GM12892 (cell line): Measurements from ENCODE around the gene AAMP.

Source experiments
- POLR2A ChIP-seq: IDR thresholded peaks from 2 replicates; pipeline ENCODE4 v1.6.1; 2011; ENCODE audit warnings: low read depth, low read length, control low read depth
- POLR2AphosphoS5 ChIP-seq: IDR thresholded peaks from 2 replicates; pipeline ENCODE4 v1.6.1; 2011; ENCODE audit warnings: low read depth, low read length, control low read depth
- TAF1 ChIP-seq: IDR thresholded peaks from 2 replicates; pipeline ENCODE4 v1.6.1; 2011; ENCODE audit warnings: low read depth, mild to moderate bottlenecking, control low read depth, low read length, borderline replicate concordance

DNA sequence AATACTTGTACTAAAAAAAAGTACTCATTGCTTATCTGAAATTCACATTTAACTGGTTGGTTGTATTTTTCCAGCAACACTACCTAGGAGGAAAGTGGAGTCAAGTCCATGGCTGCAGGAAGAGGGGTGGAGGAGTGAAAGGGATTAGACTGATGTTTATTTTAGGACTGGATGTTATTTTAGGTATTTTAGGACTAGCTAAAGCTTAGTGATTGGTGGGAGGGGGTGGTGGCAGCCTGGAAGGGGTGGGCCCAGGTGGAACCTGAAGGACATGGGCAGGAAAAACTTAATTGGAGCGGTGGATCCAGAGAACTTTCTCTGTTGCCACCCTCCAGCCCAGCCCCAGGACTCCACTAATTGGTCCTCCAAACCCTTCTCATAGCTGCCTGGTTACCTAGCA is 26.3 kb upstream of the AAMP start:
- TF ChIP-seq POLR2A (no peak), TAF1 (no peak), POLR2AphosphoS5 (no peak)
